Measurements from ENCODE around the gene MS4A13.
"Not testable (repeated sequence)": the region's sequence is repeated elsewhere in the genome, so short reads cannot be mapped to it uniquely, and the experiment has no call there.

MS4A13 gene

GRCh38 chr11:60532383-60532782, 17.2 kb downstream of the MS4A13 start:
- DNase-seq, result not testable (repeated sequence)

- DNase-seq, result not testable (repeated sequence)
Measured at GRCh38 chr11:60538627-60539026, 23.4 kb downstream of the MS4A13 start.

- DNase-seq, result no peak
Measured at GRCh38 chr11:60544077-60544476, 28.9 kb downstream of the MS4A13 start.

GRCh38 chr11:60561254-60561653, 46.1 kb downstream of the MS4A13 start:
- DNase-seq, result no peak

- no peak for DNase-seq
Measured at GRCh38 chr11:60563553-60564235, 48.5 kb downstream of the MS4A13 start.

GRCh38 chr11:60566776-60567175, 51.6 kb downstream of the MS4A13 start:
- DNase-seq, result no peak

GRCh38 chr11:60570970-60571369, 55.8 kb downstream of the MS4A13 start:
- DNase-seq, result no peak

GRCh38 chr11:60589611-60590010, 74.4 kb downstream of the MS4A13 start:
- no peak for DNase-seq
